GM18526 (cell line): ENCODE data around the gene DLGAP1.

Source experiments
- POLR2A ChIP-seq: IDR thresholded peaks from 3 replicates; pipeline ENCODE4 v1.6.1; 2011; ENCODE audit not compliant: insufficient read length; ENCODE audit errors: extremely low read depth

The DLGAP1 gene

GRCh38 chr18:3889121-3889520 lies 566.0 kb downstream of the DLGAP1 start:
- no peak for TF ChIP-seq POLR2A

- no peak for TF ChIP-seq POLR2A
Observed at GRCh38 chr18:3886575-3887322, 568.4 kb downstream of the DLGAP1 start.

GRCh38 chr18:3885209-3885792 lies 569.8 kb downstream of the DLGAP1 start:
- no peak for TF ChIP-seq POLR2A

GRCh38 chr18:3879836-3880120 lies 575.3 kb downstream of the DLGAP1 start:
- no peak for TF ChIP-seq POLR2A

- TF ChIP-seq POLR2A, result no peak
Observed at GRCh38 chr18:3879114-3879835, 575.8 kb downstream of the DLGAP1 start.

- TF ChIP-seq POLR2A, result no peak
Observed at GRCh38 chr18:3878401-3878800, 576.7 kb downstream of the DLGAP1 start.

GRCh38 chr18:3877678-3878077 lies 577.4 kb downstream of the DLGAP1 start:
- no peak for TF ChIP-seq POLR2A

- TF ChIP-seq POLR2A, result no peak
Observed at GRCh38 chr18:3875961-3876360, 579.1 kb downstream of the DLGAP1 start.

GRCh38 chr18:3875376-3875775 lies 579.7 kb downstream of the DLGAP1 start:
- no peak for TF ChIP-seq POLR2A

GRCh38 chr18:3874581-3874980 lies 580.5 kb downstream of the DLGAP1 start:
- no peak for TF ChIP-seq POLR2A

GRCh38 chr18:3874125-3874524 lies 581.0 kb downstream of the DLGAP1 start:
- TF ChIP-seq POLR2A, result no peak

GRCh38 chr18:3873698-3874097 lies 581.4 kb downstream of the DLGAP1 start:
- no peak for TF ChIP-seq POLR2A

GRCh38 chr18:3873211-3873610 lies 581.9 kb downstream of the DLGAP1 start:
- TF ChIP-seq POLR2A, result no peak

GRCh38 chr18:3872641-3873040 lies 582.5 kb downstream of the DLGAP1 start:
- TF ChIP-seq POLR2A, result no peak

- TF ChIP-seq POLR2A, result no peak
Observed at GRCh38 chr18:3871687-3872086, 583.4 kb downstream of the DLGAP1 start.

GRCh38 chr18:3870914-3871313 lies 584.2 kb downstream of the DLGAP1 start:
- TF ChIP-seq POLR2A, result no peak

- no peak for TF ChIP-seq POLR2A
Observed at GRCh38 chr18:3869848-3870247, 585.3 kb downstream of the DLGAP1 start.

- TF ChIP-seq POLR2A, result no peak
Observed at GRCh38 chr18:3867864-3868311, 587.2 kb downstream of the DLGAP1 start.
